GM10266 (cell line): ENCODE measurements around the gene HINT2.

Source experiments
- DNase-seq: peaks from one replicate; pipeline ENCODE4 v3.0.0; 2012; ENCODE audit errors: extremely low spot score
- CTCF ChIP-seq: IDR thresholded peaks from 2 replicates; pipeline ENCODE4 v1.5.1; 2012; ENCODE audit warnings: mild to moderate bottlenecking, low read depth; ENCODE audit not compliant: control insufficient read depth, insufficient read depth; ENCODE audit errors: missing control alignments

The HINT2 gene

DNA sequence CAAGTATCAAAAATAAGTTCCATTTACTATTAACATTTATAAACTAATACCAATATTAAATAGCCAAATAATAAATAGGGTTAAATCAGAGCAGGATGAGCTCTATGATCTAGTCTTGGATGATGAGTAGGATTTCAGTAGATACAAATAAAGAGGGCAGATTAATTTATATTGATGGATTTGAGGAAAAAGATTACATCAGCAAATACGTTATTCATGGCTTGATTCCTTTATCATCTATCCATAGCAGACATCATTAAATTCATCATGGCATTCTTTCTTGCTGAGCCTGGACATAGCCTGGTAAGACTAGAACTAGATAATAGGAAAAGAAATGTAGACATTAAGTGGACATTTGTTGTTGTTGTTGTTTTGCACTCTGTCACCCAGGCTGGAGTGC is 47.4 kb downstream of the HINT2 start:
- no peak for DNase-seq
- no peak for TF ChIP-seq CTCF

DNA sequence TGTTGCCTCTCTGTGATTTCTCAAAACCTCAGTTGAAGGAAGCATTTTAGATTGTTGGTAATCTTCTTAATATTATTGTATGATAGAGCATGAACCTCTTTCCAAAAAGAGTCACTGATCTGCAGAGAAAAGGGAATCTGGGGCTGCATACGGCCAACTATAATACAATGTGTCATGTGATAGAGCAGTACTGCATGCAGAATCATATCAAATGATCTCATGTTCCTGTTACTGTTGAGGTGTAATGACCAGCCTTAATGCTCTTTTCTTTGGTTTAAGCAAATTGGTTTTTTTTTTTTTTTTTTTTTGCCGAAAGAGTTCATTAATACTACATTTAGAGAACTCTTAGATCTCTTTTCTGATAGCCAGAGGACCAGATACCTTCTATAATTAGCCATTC is 47.8 kb downstream of the HINT2 start:
- DNase-seq = no peak
- TF ChIP-seq CTCF = no peak

DNA sequence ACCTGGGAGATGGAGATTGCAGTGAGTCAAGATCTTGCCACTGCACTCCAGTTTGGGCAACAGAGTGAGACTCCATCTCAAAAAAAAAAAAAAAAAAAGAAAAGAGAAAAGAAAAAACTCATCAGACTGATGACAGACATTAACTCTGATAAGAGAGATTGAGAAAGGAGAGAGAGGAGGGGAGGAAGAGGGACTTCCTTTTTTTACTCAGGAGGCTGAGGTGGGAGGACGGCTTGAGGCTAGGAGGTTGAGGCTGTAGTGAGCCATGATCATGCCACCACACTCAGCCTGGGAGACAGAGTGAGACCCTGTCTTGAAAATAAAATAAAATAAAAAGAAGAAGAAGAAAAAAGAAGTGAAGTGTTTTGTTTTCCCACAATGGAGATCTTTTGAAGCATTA is 51.0 kb downstream of the HINT2 start:
- DNase-seq = no peak
- no peak for TF ChIP-seq CTCF

GRCh38 chr9:35763181-35763580 is 51.7 kb downstream of the HINT2 start:
- no peak for DNase-seq
- TF ChIP-seq CTCF = no peak
